Natural killer cell (primary cell): ENCODE results near the gene RPN2. TPM values are rescaled to one million over a fixed set of nuclear protein-coding genes. Genes with fewer than 3 reads are reported as not detected.

Source experiments
- ATAC-seq, 3 donors: fragments of 150-1000 bp in 2 of 3; fragments of 200-7000 bp in 1 of 3; cut with Tn5 transposase; 1 replicate in 1 of 3; 2 replicates in 2 of 3; pipeline ENCODE4 v1.10.0; 2021; ENCODE audit warnings: mild to moderate bottlenecking in 2 of 3, moderate library complexity in 2 of 3
- DNase-seq, 2 donors: peaks; one replicate each; pipeline versions ENCODE4 v3.0.0 to v3.0.0-alpha.2; 2013 to 2021; ENCODE audit warnings: mixed read lengths in 1 of 2
- H3K27ac ChIP-seq: one replicate; pipeline ENCODE4 v1.5.1; 2013; ENCODE audit warnings: mild to moderate bottlenecking, low read length
- H3K27me3 ChIP-seq: one replicate; pipeline ENCODE4 v1.6.1; 2013; ENCODE audit warnings: low read length; ENCODE audit not compliant: control insufficient read depth, insufficient read depth
- H3K36me3 ChIP-seq: one replicate; pipeline ENCODE4 v1.6.1; 2013; ENCODE audit warnings: low read length; ENCODE audit not compliant: control insufficient read depth, insufficient read depth
- H3K4me1 ChIP-seq: one replicate; pipeline ENCODE4 v1.6.1; 2013; ENCODE audit warnings: low read length; ENCODE audit not compliant: control insufficient read depth, insufficient read depth
- H3K4me3 ChIP-seq: one replicate; pipeline ENCODE4 v1.5.1; 2013; ENCODE audit warnings: low read length
- H3K9me3 ChIP-seq: one replicate; pipeline ENCODE4 v1.6.1; 2013; ENCODE audit warnings: low read length; ENCODE audit not compliant: control insufficient read depth, insufficient read depth
- H3K27ac Mint-ChIP-seq, 2 donors: one replicate each; pipeline ENCODE4 v1.8.0; 2022; ENCODE audit warnings: mild to moderate bottlenecking in 2 of 2, mixed read lengths in 2 of 2, moderate library complexity in 1 of 2
- H3K27me3 Mint-ChIP-seq, 2 donors: one replicate each; pipeline ENCODE4 v1.8.0; 2022; ENCODE audit warnings: low read depth in 2 of 2, mixed read lengths in 2 of 2
- H3K36me3 Mint-ChIP-seq: one replicate; pipeline ENCODE4 v1.8.0; 2022; ENCODE audit warnings: mixed read lengths
- H3K4me1 Mint-ChIP-seq, 2 donors: one replicate each; pipeline ENCODE4 v1.8.0; 2022; ENCODE audit warnings: mixed read lengths in 2 of 2
- H3K4me3 Mint-ChIP-seq: one replicate; pipeline ENCODE4 v1.8.0; 2022; ENCODE audit warnings: mild to moderate bottlenecking, moderate library complexity, mixed read lengths
- H3K9me3 Mint-ChIP-seq, 2 donors: one replicate each; pipeline ENCODE4 v1.8.0; 2022; ENCODE audit warnings: mixed read lengths in 2 of 2
- CTCF ChIP-seq: fragments of 200-600 bp; IDR thresholded peaks from one replicate; pipeline ENCODE4 v1.8.0; 2022; ENCODE audit warnings: antibody characterized with exemption
- WGBS: methylation state at CpG from one replicate; pipeline ENCODE4 v1.1.7; 2013; ENCODE audit warnings: missing lambda C conversion rate; ENCODE audit not compliant: insufficient coverage; 5-methylcytosine and 5-hydroxymethylcytosine counted together
- intact Hi-C: fragments of 100-400 bp; cut with micrococcal nuclease; formaldehyde crosslinking; loops from one replicate; pipeline ENCODE4 v1.14.2; 2022
- total RNA-seq, 4 donors: library from RNA; stranded (reverse); fragments of 120-200 nt in 1 of 4; gene quantifications; one replicate each; pipeline versions ENCODE4 v1.2.3 to v1.2.4, GENCODE V29; 2013 to 2022

The RPN2 gene
- total RNA-seq, 3 donors from 2014 or later (not counting 1 experiment from before 2014, with no cell fraction given) = 124 to 136 (median 125) TPM

- peak overlapping the region in 1 of 2 donors; percentile 21 for H3K27ac Mint-ChIP-seq
- intact Hi-C loops = no loop called here
Observed at GRCh38 chr20:37276494-37277252, 97.5 kb downstream of the RPN2 start.

GRCh38 chr20:37277253-37277593 lies 98.1 kb downstream of the RPN2 start:
- peak overlapping the region; percentile 45 for H3K27ac ChIP-seq
- no peaks in the 10 kb centered on the region for H3K36me3 Mint-ChIP-seq
- H3K4me3 ChIP-seq = no peak overlapping the region
- peak overlapping the region in 1 of 2 donors; percentile 21 for H3K27ac Mint-ChIP-seq
- ATAC-seq (no peak), DNase-seq (no peak)
- H3K4me1 Mint-ChIP-seq = peaks cover 8 to 10% of the 10 kb centered on the region in 2 donors
- 64% methylated on average over 1 of the region's 2 CpGs for WGBS
- H3K9me3 Mint-ChIP-seq = no peaks in the 10 kb centered on the region
- H3K9me3 ChIP-seq = no peaks in the 10 kb centered on the region
- TF ChIP-seq CTCF = no peak
- H3K4me1 ChIP-seq = peaks cover 28% of the 10 kb centered on the region
- H3K27me3 Mint-ChIP-seq = peaks cover 1 to 5% of the 10 kb centered on the region in 2 donors
- no peaks in the 10 kb centered on the region for H3K36me3 ChIP-seq
- no peak overlapping the region for H3K4me3 Mint-ChIP-seq
- intact Hi-C loops = no loop called here
- H3K27me3 ChIP-seq = no peaks in the 10 kb centered on the region

More at GRCh38 chr20:37276494-37277252, 97.5 kb downstream of the RPN2 start:
- Mint-ChIP-seq H3K9me3 (no peaks in the 10 kb centered on the region), H3K36me3 (no peaks in the 10 kb centered on the region), H3K4me3 (no peak overlapping the region), H3K27me3 (peaks cover 0 to 5% of the 10 kb centered on the region in 2 donors), H3K4me1 (peaks cover 8 to 10% of the 10 kb centered on the region in 2 donors)
- H3K4me1 ChIP-seq = peaks cover 28% of the 10 kb centered on the region
- DNase-seq (peak in 1 of 2 donors; percentile 50), ATAC-seq (peak in 2 of 3 donors; percentile 55 to 66)
- TF ChIP-seq CTCF = peak; percentile 10
- peak overlapping the region; percentile 45 for H3K27ac ChIP-seq
- WGBS = 26% methylated on average over 15 of the region's 15 CpGs
- no peaks in the 10 kb centered on the region for H3K27me3 ChIP-seq
- H3K9me3 ChIP-seq = no peaks in the 10 kb centered on the region
- H3K4me3 ChIP-seq = no peak overlapping the region
- H3K36me3 ChIP-seq = no peaks in the 10 kb centered on the region

DNA sequence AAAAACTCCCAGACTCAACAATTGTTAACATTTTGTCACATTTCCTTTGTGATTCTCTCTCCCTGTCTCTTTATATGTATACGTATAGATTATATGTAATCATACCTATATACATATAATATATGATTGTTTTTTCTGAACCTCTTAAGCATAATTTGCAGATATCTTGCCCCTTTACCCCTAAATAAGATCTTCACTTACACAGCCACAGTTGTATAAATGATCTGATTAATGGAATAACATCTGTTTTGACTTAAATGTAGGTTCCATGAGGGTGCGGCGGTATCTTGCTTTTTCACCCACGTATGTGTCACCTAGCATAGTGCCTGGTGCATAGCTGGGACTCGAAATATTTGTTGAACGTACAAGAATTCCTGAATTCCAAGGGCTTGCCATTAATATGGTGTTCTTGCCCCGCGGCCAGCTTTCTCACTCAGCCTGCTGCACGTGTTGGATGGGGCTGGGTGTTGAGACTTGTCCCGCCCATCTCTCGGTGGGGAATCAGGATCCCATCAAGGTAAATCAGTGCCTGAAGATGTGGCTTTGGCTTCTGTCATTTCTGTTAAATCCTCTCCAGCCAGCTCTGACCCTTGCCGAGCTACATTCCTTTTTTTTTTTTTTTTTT lies 99.9 kb downstream of the RPN2 start:
- Mint-ChIP-seq H3K4me3 (no peak overlapping the region), H3K4me1 (peaks cover 8 to 10% of the 10 kb centered on the region in 2 donors), H3K27ac (no peak overlapping the region), H3K36me3 (no peaks in the 10 kb centered on the region), H3K9me3 (no peaks in the 10 kb centered on the region), H3K27me3 (peaks cover 5 to 8% of the 10 kb centered on the region in 2 donors)
- TF ChIP-seq CTCF = no peak
- intact Hi-C loops = no loop called here
- peaks cover 27% of the 10 kb centered on the region for H3K4me1 ChIP-seq
- 94% methylated on average over 11 of the region's 12 CpGs for WGBS
- H3K27me3 ChIP-seq = no peaks in the 10 kb centered on the region
- no peak overlapping the region for H3K4me3 ChIP-seq
- H3K9me3 ChIP-seq = no peaks in the 10 kb centered on the region
- H3K27ac ChIP-seq = no peak overlapping the region
- ATAC-seq (no peak), DNase-seq (no peak)
- H3K36me3 ChIP-seq = no peaks in the 10 kb centered on the region
